ENCODE results near the gene OR10H4.

DNA sequence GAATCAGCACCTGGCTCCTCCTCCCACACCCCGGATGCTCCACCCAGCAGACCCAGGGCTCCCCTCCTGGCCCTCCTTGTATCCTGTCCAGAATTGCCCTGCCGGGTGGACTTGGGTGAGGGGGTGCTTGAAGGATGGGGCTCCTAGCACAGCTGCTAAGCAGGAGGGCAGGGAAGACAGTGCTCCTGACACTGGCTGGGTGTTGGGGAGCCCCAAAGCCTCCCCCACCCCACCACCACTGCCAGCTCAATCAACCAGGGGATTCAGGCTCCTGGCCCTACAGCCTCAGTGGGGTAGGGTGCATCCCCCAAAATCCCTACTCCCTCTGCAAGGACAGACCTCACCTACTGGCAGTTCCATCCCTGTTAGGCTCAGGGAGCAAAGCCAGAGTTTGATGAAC is 11.9 kb upstream of the OR10H4 start:
- TF ChIP-seq EZH2 (IDR thresholded peaks at IDR 0.05; ENCODE audit: low read length, missing control alignments) = no peak
- TF ChIP-seq, protein P1, sequence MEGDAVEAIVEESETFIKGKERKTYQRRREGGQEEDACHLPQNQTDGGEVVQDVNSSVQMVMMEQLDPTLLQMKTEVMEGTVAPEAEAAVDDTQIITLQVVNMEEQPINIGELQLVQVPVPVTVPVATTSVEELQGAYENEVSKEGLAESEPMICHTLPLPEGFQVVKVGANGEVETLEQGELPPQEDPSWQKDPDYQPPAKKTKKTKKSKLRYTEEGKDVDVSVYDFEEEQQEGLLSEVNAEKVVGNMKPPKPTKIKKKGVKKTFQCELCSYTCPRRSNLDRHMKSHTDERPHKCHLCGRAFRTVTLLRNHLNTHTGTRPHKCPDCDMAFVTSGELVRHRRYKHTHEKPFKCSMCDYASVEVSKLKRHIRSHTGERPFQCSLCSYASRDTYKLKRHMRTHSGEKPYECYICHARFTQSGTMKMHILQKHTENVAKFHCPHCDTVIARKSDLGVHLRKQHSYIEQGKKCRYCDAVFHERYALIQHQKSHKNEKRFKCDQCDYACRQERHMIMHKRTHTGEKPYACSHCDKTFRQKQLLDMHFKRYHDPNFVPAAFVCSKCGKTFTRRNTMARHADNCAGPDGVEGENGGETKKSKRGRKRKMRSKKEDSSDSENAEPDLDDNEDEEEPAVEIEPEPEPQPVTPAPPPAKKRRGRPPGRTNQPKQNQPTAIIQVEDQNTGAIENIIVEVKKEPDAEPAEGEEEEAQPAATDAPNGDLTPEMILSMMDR (conservative IDR thresholded peaks at IDR 0.05 in 1 of 2, IDR thresholded peaks at IDR 0.05 in 1 of 2; ENCODE audit: low read depth in 1 of 2, low read length in 2 of 2) = no peak
